VCaP (cell line): Measurements from ENCODE around the gene ARMH1.

Experiments
- H3K27ac ChIP-seq: fragments of 450-650 bp; 2 replicates; pipeline ENCODE4 v1.5.1; 2017
- TF ChIP-seq, protein P1 (sequence below): fragments of 450-650 bp; conservative IDR thresholded peaks from 2 replicates; pipeline ENCODE4 v1.5.1; 2017; ENCODE audit warnings: mild to moderate bottlenecking, moderate library complexity

ARMH1 gene

DNA sequence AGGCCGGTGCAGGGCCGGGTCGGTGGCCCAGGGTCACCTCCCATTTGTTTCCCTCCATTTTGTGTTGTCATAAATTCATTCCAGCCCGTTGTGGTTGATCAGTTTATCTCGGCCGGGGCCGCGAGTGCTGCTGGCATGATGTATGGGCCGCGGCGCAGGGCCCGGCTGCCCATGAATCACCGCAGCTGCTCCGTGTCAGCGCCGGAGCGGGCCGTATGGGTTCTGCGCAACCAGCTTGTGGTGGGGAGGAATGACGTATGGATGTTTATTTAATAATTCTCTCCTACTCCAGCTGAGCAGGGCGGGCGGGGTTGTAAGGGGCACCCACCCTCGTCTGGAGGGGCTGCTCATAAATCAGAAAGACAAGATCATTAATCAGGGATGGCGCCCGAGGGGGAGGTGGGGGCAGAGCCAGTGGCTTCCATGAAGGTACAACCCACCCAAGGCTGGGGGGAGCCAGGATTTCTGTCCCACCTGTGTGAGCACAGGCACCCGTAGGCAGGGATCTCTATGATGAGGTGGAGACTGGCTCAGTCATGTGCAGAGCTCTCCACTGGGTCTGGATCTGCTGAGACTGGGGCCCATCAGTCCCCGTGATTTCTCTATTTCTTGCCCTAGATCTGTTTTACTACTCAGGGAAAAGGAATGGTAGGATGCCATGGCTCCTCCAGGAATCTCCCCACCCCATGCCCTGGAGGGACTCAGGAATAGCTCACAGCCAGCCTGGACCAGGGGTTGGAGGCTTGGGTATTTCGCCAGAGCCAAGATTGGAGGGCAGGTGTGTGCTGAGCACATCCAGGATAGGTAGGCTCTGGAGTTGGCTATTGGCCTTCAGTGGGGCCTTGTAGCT, 28.0 kb upstream of the ARMH1 start:
- H3K27ac ChIP-seq, result no peak overlapping the region
- TF ChIP-seq, protein P1, sequence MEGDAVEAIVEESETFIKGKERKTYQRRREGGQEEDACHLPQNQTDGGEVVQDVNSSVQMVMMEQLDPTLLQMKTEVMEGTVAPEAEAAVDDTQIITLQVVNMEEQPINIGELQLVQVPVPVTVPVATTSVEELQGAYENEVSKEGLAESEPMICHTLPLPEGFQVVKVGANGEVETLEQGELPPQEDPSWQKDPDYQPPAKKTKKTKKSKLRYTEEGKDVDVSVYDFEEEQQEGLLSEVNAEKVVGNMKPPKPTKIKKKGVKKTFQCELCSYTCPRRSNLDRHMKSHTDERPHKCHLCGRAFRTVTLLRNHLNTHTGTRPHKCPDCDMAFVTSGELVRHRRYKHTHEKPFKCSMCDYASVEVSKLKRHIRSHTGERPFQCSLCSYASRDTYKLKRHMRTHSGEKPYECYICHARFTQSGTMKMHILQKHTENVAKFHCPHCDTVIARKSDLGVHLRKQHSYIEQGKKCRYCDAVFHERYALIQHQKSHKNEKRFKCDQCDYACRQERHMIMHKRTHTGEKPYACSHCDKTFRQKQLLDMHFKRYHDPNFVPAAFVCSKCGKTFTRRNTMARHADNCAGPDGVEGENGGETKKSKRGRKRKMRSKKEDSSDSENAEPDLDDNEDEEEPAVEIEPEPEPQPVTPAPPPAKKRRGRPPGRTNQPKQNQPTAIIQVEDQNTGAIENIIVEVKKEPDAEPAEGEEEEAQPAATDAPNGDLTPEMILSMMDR, result no peak

DNA sequence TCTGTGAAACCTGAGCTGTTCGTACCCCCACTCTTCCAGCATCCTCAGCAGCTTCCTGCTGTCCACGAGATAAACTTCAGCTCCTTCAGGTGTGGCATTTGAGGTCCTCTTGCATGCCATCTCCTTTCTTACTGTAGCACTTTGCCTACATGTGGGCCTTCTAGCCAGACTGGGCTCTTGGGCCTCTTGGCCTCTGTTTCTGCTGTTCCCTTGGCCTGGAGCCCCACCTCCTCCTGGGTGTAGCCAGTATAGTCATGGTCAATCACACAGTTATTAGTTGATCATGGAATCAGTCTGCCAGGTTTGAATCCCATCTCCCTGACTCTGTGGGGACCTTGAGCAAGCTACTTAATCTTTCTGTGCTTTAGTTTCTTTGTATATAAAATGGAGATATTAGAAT, 26.6 kb upstream of the ARMH1 start:
- TF ChIP-seq, protein P1, result no peak
- H3K27ac ChIP-seq, result no peak overlapping the region

DNA sequence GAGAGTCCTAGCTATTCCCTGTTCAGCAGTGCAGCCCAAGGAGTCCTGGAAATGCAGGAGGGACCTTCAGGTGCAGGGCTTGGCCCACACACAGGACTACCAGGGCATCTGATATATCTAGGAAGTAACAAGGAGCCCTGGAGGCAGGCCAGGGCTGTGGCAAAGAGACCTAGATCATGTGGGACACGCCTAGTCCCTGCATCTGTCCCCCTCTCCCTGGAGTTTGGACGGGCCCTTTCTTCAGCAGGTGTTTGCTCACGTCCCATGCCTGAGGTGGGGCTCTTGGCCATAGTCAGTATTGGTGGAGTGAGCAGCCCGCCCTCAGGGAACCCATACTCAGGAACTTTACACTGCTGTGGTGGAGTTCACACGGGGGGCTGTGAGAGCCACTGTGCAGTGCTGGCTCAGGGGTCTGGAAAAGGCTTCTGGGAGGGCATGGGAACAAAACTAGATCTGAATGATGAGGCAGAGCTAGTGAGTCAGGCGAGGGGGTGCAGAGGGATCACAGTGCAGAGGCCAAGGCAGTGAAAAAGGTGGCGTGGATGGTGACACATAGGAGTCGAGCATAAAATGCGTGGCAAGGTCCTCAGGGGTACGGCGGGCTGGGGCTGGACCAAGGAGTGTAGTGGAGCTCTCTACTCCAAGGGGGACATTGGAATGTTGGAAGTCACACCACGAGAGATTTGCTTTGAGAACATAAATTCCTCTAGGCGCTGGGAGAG, 25.8 kb upstream of the ARMH1 start:
- H3K27ac ChIP-seq, result no peak overlapping the region
- TF ChIP-seq, protein P1, result no peak

DNA sequence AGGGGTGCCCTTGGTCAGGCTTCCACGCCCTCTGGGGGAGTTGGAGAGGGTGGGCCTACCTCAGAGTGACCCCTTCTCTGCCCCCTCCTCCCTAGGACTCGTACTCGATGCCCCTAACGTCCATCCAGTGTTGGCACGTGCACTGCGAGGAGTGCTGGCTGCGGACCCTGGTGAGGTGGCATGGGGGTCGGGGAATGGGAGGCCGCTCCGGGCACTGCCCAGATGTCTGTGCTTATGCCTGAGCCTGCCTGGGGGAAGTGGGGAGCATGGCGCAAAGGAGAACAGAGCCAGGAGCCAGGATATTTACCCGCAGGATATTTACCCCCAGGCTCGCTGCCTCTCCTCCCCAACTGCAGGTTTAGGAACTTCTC, 24.7 kb upstream of the ARMH1 start:
- TF ChIP-seq, protein P1, result no peak
- H3K27ac ChIP-seq, result no peak overlapping the region

DNA sequence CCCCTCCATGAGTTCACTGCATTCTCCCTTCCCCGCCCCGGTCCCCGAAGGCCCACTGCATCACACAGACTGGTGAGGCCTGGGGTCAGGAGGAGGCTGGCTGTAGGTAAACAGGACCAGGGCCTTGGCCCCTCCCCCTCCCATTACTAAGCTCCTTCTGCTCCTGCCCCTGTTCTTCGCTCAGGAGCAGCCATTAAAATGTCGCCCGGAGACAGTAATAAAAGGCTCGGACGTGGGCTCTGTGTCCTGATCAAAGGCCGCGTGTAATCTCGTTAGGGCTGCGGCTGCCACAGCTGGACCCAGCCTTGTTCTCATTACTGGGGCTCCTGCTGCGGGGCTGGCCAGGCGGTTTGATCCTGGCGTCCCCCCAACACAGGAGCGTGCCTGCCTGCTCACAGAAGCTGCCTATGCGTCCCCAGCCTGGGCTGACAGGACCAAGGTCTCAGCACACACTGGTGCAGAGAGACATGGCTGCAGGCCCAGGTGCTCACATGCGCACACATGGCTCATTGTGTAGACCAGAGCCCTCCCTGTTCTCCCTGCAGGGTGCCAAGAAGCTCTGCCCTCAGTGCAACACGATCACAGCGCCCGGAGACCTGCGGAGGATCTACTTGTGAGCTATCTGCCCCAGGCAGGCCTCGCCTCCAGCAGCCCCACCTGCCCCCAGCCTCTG, 24.2 kb upstream of the ARMH1 start:
- TF ChIP-seq, protein P1, result no peak
- H3K27ac ChIP-seq, result no peak overlapping the region

DNA sequence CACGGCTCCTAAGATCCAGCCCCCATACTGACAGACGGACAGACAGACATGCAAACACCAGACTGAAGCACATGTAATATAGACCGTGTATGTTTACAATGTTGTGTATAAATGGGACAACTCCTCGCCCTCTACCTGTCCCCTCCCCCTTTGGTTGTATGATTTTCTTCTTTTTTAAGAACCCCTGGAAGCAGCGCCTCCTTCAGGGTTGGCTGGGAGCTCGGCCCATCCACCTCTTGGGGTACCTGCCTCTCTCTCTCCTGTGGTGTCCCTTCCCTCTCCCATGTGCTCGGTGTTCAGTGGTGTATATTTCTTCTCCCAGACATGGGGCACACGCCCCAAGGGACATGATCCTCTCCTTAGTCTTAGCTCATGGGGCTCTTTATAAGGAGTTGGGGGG, 23.4 kb upstream of the ARMH1 start:
- TF ChIP-seq, protein P1, result no peak
- H3K27ac ChIP-seq, result no peak overlapping the region

DNA sequence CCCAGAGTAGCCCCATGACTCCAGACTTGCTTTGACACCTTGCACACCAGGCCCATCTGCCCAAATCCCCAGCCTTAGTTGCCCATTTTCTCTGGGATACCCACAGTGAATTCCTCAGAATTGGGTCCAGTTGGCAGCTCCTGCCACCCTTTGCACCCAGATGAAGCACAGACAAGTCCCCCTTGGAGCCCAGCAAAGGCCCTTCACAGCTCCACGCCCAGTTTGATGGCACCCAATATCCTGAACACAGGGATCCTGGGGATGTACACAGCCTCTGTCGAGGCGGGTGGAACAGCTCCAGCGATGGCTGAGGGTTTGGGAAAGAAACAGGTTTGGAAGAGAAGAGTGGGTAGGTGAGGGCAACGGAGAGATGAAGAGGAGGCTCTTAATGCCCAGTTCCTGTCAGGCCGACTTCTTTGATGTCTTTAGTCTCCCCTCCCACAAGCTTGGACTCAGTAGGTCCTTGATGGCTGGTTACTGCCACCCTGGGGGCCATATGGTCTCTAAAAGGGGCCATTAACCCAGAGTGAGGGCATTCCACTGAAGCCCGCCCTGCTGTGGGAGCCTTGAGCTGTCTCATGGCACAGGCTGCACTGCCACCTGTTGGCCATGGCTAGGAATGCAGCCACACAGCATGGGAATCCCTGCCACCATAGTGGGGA, 21.9 kb upstream of the ARMH1 start:
- TF ChIP-seq, protein P1, result peak; percentile 95
- no peak overlapping the region; the same call in 1 of the 2 replicates for H3K27ac ChIP-seq
